CD8-positive, alpha-beta memory T cell (primary cell): Measurements from ENCODE around the gene STK10. TPM values are rescaled to one million over a fixed set of nuclear protein-coding genes. Genes with fewer than 3 reads are reported as not detected.
A peak's percentile ranks its signal among the peaks of the same experiment; 100 is the strongest.
"Not testable (repeated sequence)": the region's sequence is repeated elsewhere in the genome, so short reads cannot be mapped to it uniquely, and the experiment has no call there.

Source experiments
- CTCF ChIA-PET: fragments of 350-600 bp; sonication (Branson Sonifier 250); formaldehyde crosslinking; loops from one replicate; lab custom pipeline; 2021; ENCODE audit warnings: antibody characterized with exemption; lab: Charles Lee
- POLR2A ChIA-PET: fragments of 350-600 bp; sonication (Branson Sonifier 250); formaldehyde crosslinking; loops from one replicate; lab custom pipeline; 2021; ENCODE audit warnings: antibody characterized with exemption; lab: Charles Lee
- DNase-seq, 5 donors: peaks; one replicate each; pipeline versions ENCODE4 v3.0.0 to v3.0.0-alpha.2; 2020 to 2022; ENCODE audit warnings: mixed read lengths in 1 of 5
- H3K27ac ChIP-seq: one replicate; pipeline ENCODE4 v1.7.0; 2013; ENCODE audit warnings: low read depth, mild to moderate bottlenecking, low read length, moderate library complexity
- H3K27me3 ChIP-seq: 2 replicates; pipeline ENCODE4 v1.7.0; 2013; ENCODE audit warnings: low read length, mild to moderate bottlenecking; ENCODE audit not compliant: insufficient read depth, poor library complexity, severe bottlenecking
- H3K36me3 ChIP-seq: 2 replicates; pipeline ENCODE4 v1.7.0; 2013; ENCODE audit warnings: mild to moderate bottlenecking, low read length, moderate library complexity; ENCODE audit not compliant: insufficient read depth
- H3K4me1 ChIP-seq: 2 replicates; pipeline ENCODE4 v1.7.0; 2013; ENCODE audit warnings: mild to moderate bottlenecking, low read length, moderate library complexity; ENCODE audit not compliant: insufficient read depth
- H3K4me3 ChIP-seq: 2 replicates; pipeline ENCODE4 v1.7.0; 2013; ENCODE audit warnings: mild to moderate bottlenecking, low read length
- H3K9me3 ChIP-seq: 2 replicates; pipeline ENCODE4 v1.7.0; 2013; ENCODE audit warnings: mild to moderate bottlenecking, low read length
- H3K27ac Mint-ChIP-seq, 8 donors: one replicate each; pipeline ENCODE4 v1.8.0; 2020 to 2021; ENCODE audit warnings: mixed read lengths in 8 of 8, mild to moderate bottlenecking in 6 of 8, inconsistent platforms in 3 of 8, moderate library complexity in 3 of 8
- H3K27me3 Mint-ChIP-seq, 2 donors: one replicate each; pipeline ENCODE4 v1.8.0; 2020 to 2021; ENCODE audit warnings: mixed read lengths in 2 of 2, mild to moderate bottlenecking in 1 of 2, moderate library complexity in 1 of 2
- H3K36me3 Mint-ChIP-seq, 3 donors: one replicate each; pipeline ENCODE4 v1.8.0; 2020 to 2021; ENCODE audit warnings: mixed read lengths in 3 of 3, inconsistent platforms in 1 of 3, mild to moderate bottlenecking in 1 of 3
- H3K4me1 Mint-ChIP-seq, 3 donors: one replicate each; pipeline ENCODE4 v1.8.0; 2020 to 2021; ENCODE audit warnings: mixed read lengths in 3 of 3, inconsistent platforms in 1 of 3, mild to moderate bottlenecking in 1 of 3
- H3K4me3 Mint-ChIP-seq, 7 donors: one replicate each; pipeline ENCODE4 v1.8.0; 2020 to 2021; ENCODE audit warnings: mixed read lengths in 7 of 7, mild to moderate bottlenecking in 6 of 7, moderate library complexity in 4 of 7, inconsistent platforms in 2 of 7
- H3K9me3 Mint-ChIP-seq, 5 donors: one replicate each; pipeline ENCODE4 v1.8.0; 2020 to 2022; ENCODE audit warnings: mixed read lengths in 5 of 5, mild to moderate bottlenecking in 3 of 5, moderate library complexity in 2 of 5, inconsistent platforms in 1 of 5
- polyA plus RNA-seq: library from polyadenylated mRNA; unstranded; fragments of 300-500 nt; fragmentation: Illumina TruSeq; gene quantifications from one replicate; pipeline ENCODE4 v1.2.3, GENCODE V29; 2021
- total RNA-seq, 2 experiments: library from RNA; stranded (reverse); gene quantifications; one replicate each; pipeline ENCODE4 v1.2.3, GENCODE V29; 2021

STK10 gene
- total and polyA plus RNA-seq, 3 experiments from 2014 or later: 113 to 170 (median 118) TPM

GRCh38 chr5:172155101-172155500, 32.9 kb downstream of the STK10 start:
- CTCF ChIA-PET: interaction anchor here (0.8 to 1.7 kb wide), 3 partner anchors 18 to 33 kb away, joined by 3 to 7 read pairs (median 3); partner anchors contain the start of gene STK10
- peak overlapping the region in 7 of 8 donors; percentile 38 to 95 (median 74) for H3K27ac Mint-ChIP-seq
- POLR2A ChIA-PET, H3K9me3 Mint-ChIP-seq, H3K4me3 ChIP-seq, H3K27me3 ChIP-seq, H3K4me3 Mint-ChIP-seq, H3K9me3 ChIP-seq, H3K27ac ChIP-seq, H3K27me3 Mint-ChIP-seq: not testable (repeated sequence)
- DNase-seq: peak in 1 of 5 donors; percentile 4
- peaks cover 12 to 78% (median 39%) of the 10 kb centered on the region in 3 donors for H3K36me3 Mint-ChIP-seq
- peaks cover 40% of the 10 kb centered on the region for H3K36me3 ChIP-seq
- peaks cover 70 to 88% (median 84%) of the 10 kb centered on the region in 3 donors for H3K4me1 Mint-ChIP-seq
- peaks cover 72% of the 10 kb centered on the region for H3K4me1 ChIP-seq

GRCh38 chr5:172153695-172154094, 34.3 kb downstream of the STK10 start:
- no peak for DNase-seq
- H3K27ac ChIP-seq: no peak overlapping the region
- H3K4me3 ChIP-seq: no peak overlapping the region
- no peaks in the 10 kb centered on the region for H3K9me3 Mint-ChIP-seq
- peak overlapping the region in 3 of 7 donors; percentile 23 to 37 (median 32) for H3K4me3 Mint-ChIP-seq
- ChIA-PET POLR2A (no interaction called here), CTCF (interaction anchor here (0.9 to 5.2 kb wide), 3 partner anchors 10 to 35 kb away, joined by 4 to 33 read pairs (median 4); partner anchors contain the start of gene STK10)
- H3K27ac Mint-ChIP-seq: peak overlapping the region; percentile 70 to 96 (median 92)
- peaks cover 12 to 85% (median 38%) of the 10 kb centered on the region in 3 donors for H3K36me3 Mint-ChIP-seq
- H3K27me3 ChIP-seq: no peaks in the 10 kb centered on the region
- peaks cover 71% of the 10 kb centered on the region for H3K4me1 ChIP-seq
- peaks cover 40% of the 10 kb centered on the region for H3K36me3 ChIP-seq
- H3K4me1 Mint-ChIP-seq: peaks cover 69 to 88% (median 88%) of the 10 kb centered on the region in 3 donors
- H3K27me3 Mint-ChIP-seq: no peaks in the 10 kb centered on the region
- no peaks in the 10 kb centered on the region for H3K9me3 ChIP-seq

DNA sequence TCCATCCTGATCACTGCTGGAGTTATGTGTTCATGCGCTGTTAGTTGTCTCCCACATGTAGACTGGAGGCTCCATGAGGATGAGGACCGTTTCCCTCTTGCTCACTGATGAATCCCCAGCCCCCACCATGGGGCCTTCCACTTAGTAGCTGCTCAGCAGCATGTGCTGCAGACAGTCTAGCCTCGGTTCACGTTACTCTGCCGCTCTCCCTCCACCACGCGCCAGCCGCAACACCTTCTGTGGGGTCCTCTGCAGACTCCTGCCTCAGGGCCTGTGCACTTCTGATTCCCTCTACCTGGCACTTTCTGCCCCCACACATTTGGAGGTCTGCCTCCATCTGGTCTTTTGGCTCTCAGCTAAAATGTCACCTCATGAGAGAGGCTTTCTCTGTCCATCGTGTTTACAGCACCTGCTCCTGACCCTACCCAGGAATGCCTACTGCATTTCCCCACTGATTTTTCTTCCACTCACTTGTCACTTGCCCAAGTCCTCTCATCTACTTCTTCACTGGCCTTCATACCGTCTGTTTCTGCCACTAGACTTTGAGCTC, 36.3 kb downstream of the STK10 start:
- CTCF ChIA-PET: interaction anchor here (1.0 to 5.2 kb wide), 5 partner anchors 14 to 45 kb away, joined by 4 to 33 read pairs (median 9); partner anchors contain the start of gene STK10

DNA sequence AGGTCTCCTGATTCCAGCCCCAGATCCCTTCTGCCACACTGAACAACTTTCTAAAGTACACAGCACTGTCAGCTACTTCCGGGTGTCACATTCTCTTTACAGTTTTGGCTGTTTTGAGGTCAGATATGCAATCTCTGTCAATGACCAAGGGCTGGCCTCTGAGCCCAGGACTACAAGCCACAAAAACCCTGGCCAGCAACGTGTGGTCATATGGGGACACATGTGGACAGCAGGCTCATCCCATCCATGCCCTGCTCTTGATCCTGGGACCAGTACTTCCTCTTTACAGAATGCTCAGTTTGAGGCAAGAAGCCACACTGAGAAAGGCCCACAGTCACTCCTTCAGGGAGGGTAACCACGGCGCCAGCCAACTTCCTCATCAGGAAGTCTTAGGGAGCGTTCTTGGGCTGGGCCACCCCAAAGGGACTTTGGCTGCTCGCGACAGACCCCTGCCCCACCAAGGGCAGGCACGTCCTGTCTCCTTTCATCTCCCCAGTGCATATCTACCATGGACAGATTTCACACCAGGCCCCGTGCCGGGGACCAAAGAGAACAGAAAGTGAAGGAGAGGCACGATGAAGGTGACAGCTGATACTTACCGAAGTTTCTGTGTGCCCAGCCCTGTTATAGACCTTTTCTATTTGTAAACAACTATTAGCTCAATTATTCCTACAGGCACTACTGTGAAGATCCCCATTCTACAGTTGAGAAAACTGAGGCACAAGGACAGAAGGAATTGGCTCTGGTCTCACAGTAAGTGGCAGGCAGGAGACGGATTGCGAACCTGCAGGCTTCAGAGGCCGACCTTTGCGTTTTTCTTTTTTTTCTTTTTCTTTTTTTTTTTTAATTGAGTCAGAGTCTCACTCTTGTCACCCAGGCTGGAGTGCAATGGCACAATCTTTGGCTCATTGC, 37.3 kb downstream of the STK10 start:
- H3K9me3 ChIP-seq: no peaks in the 10 kb centered on the region
- H3K9me3 Mint-ChIP-seq: no peaks in the 10 kb centered on the region
- H3K4me1 ChIP-seq: peaks cover 85% of the 10 kb centered on the region
- H3K27me3 ChIP-seq: no peaks in the 10 kb centered on the region
- peak; percentile 10 to 50 (median 29) for DNase-seq
- H3K36me3 ChIP-seq: peaks cover 46% of the 10 kb centered on the region
- peaks cover 75 to 91% (median 90%) of the 10 kb centered on the region in 3 donors for H3K4me1 Mint-ChIP-seq
- peak overlapping the region; percentile 1 for H3K4me3 ChIP-seq
- H3K27ac ChIP-seq: peak overlapping the region; percentile 50
- H3K36me3 Mint-ChIP-seq: peaks cover 7 to 87% (median 33%) of the 10 kb centered on the region in 3 donors
- ChIA-PET POLR2A (interaction anchor here (0.7 to 1.0 kb wide), 4 partner anchors 10 to 24 kb away, joined by 3 to 5 read pairs (median 4); no protein-coding TSS in a partner anchor), CTCF (interaction anchor here (0.7 to 5.2 kb wide), 7 partner anchors 15 to 59 kb away, joined by 3 to 33 read pairs (median 4); partner anchors contain the start of gene STK10)
- peak overlapping the region; percentile 38 to 80 (median 74) for H3K4me3 Mint-ChIP-seq
- no peaks in the 10 kb centered on the region for H3K27me3 Mint-ChIP-seq
- peak overlapping the region; percentile 89 to 96 (median 94) for H3K27ac Mint-ChIP-seq

More for the DNA sequence above, 36.3 kb downstream of the STK10 start:
- peaks cover 9 to 88% (median 34%) of the 10 kb centered on the region in 3 donors for H3K36me3 Mint-ChIP-seq
- DNase-seq: peak in 1 of 5 donors; percentile 14
- H3K27me3 Mint-ChIP-seq: no peaks in the 10 kb centered on the region
- H3K4me1 Mint-ChIP-seq: peaks cover 72 to 91% (median 90%) of the 10 kb centered on the region in 3 donors
- H3K9me3 Mint-ChIP-seq: no peaks in the 10 kb centered on the region
- peak overlapping the region; percentile 86 to 96 (median 94) for H3K27ac Mint-ChIP-seq
- Histone ChIP-seq H3K4me3 (no peak overlapping the region), H3K4me1 (peaks cover 80% of the 10 kb centered on the region), H3K9me3 (no peaks in the 10 kb centered on the region), H3K27ac (no peak overlapping the region), H3K36me3 (peaks cover 48% of the 10 kb centered on the region), H3K27me3 (no peaks in the 10 kb centered on the region)
- H3K4me3 Mint-ChIP-seq: peak overlapping the region in 6 of 7 donors; percentile 20 to 78 (median 70)
- POLR2A ChIA-PET: interaction anchor here (0.9 to 1.0 kb wide), 2 partner anchors 23 to 40 kb away, joined by 3 read pairs; no protein-coding TSS in a partner anchor

- CTCF ChIA-PET: interaction anchor here (0.9 to 2.4 kb wide), 3 partner anchors 26 to 38 kb away, joined by 3 to 10 read pairs (median 3); no protein-coding TSS in a partner anchor
- Mint-ChIP-seq H3K4me1 (peaks cover 79 to 97% (median 95%) of the 10 kb centered on the region in 3 donors), H3K4me3 (peak overlapping the region in 1 of 7 donors; percentile 59), H3K36me3 (peaks cover 7 to 86% (median 33%) of the 10 kb centered on the region in 3 donors), H3K27ac (peak overlapping the region in 7 of 8 donors; percentile 68 to 95 (median 87))
- H3K4me3 ChIP-seq, H3K9me3 ChIP-seq, H3K27me3 ChIP-seq, H3K27ac ChIP-seq, POLR2A ChIA-PET, H3K27me3 Mint-ChIP-seq, H3K9me3 Mint-ChIP-seq: not testable (repeated sequence)
- peaks cover 95% of the 10 kb centered on the region for H3K4me1 ChIP-seq
- peak in 1 of 5 donors; percentile 20 for DNase-seq
- peaks cover 42% of the 10 kb centered on the region for H3K36me3 ChIP-seq
Measured at GRCh38 chr5:172149481-172149880, 38.5 kb downstream of the STK10 start.

- Histone ChIP-seq H3K4me3 (no peak overlapping the region), H3K4me1 (peaks cover 95% of the 10 kb centered on the region), H3K9me3 (no peaks in the 10 kb centered on the region), H3K27me3 (no peaks in the 10 kb centered on the region), H3K36me3 (peaks cover 38% of the 10 kb centered on the region), H3K27ac (no peak overlapping the region)
- no peak for DNase-seq
- H3K4me1 Mint-ChIP-seq: peaks cover 79 to 97% (median 95%) of the 10 kb centered on the region in 3 donors
- peak overlapping the region in 7 of 8 donors; percentile 68 to 95 (median 87) for H3K27ac Mint-ChIP-seq
- peak overlapping the region in 1 of 7 donors; percentile 28 for H3K4me3 Mint-ChIP-seq
- peaks cover 0 to 2% of the 10 kb centered on the region in 2 donors for H3K27me3 Mint-ChIP-seq
- ChIA-PET CTCF (interaction anchor here (1.2 to 1.7 kb wide), 2 partner anchors 25 to 26 kb away, joined by 3 to 4 read pairs; no protein-coding TSS in a partner anchor), POLR2A (no interaction called here)
- H3K9me3 Mint-ChIP-seq: no peaks in the 10 kb centered on the region
- H3K36me3 Mint-ChIP-seq: peaks cover 7 to 84% (median 29%) of the 10 kb centered on the region in 3 donors
Measured at GRCh38 chr5:172149073-172149472, 39.0 kb downstream of the STK10 start.

- Histone ChIP-seq H3K36me3 (peaks cover 32% of the 10 kb centered on the region), H3K4me1 (peaks cover 95% of the 10 kb centered on the region), H3K4me3 (no peak overlapping the region), H3K9me3 (no peaks in the 10 kb centered on the region), H3K27me3 (no peaks in the 10 kb centered on the region), H3K27ac (peak overlapping the region; percentile 7)
- peaks cover 0 to 2% of the 10 kb centered on the region in 2 donors for H3K27me3 Mint-ChIP-seq
- ChIA-PET CTCF (interaction anchor here (1.2 kb wide), 1 partner anchor 26 kb away, joined by 4 read pairs; no protein-coding TSS in a partner anchor), POLR2A (no interaction called here)
- peak in 1 of 5 donors; percentile 25 for DNase-seq
- peaks cover 7 to 84% (median 25%) of the 10 kb centered on the region in 3 donors for H3K36me3 Mint-ChIP-seq
- peak overlapping the region in 3 of 7 donors; percentile 28 to 66 (median 31) for H3K4me3 Mint-ChIP-seq
- H3K9me3 Mint-ChIP-seq: no peaks in the 10 kb centered on the region
- H3K27ac Mint-ChIP-seq: peak overlapping the region in 7 of 8 donors; percentile 84 to 96 (median 93)
- H3K4me1 Mint-ChIP-seq: peaks cover 80 to 97% (median 95%) of the 10 kb centered on the region in 3 donors
Measured at GRCh38 chr5:172148381-172148780, 39.6 kb downstream of the STK10 start.
